Urinary bladder (tissue), 4 donors: ENCODE data around the gene ANGPTL3. TPM values are rescaled to one million over a fixed set of nuclear protein-coding genes. Genes with fewer than 3 reads are reported as not detected.
"Not testable (repeated sequence)": the region's sequence is repeated elsewhere in the genome, so short reads cannot be mapped to it uniquely, and the experiment has no call there.

Experiments
- DNase-seq: peaks from one replicate; pipeline ENCODE4 v3.0.0-alpha.2; 2015; ENCODE audit errors: extremely low spot score
- H3K27ac ChIP-seq: one replicate; pipeline ENCODE4 v1.5.1; 2013; ENCODE audit warnings: low read depth, mild to moderate bottlenecking, moderate library complexity
- H3K36me3 ChIP-seq: one replicate; pipeline ENCODE4 v1.6.1; 2013; ENCODE audit warnings: mild to moderate bottlenecking, moderate library complexity; ENCODE audit not compliant: insufficient read depth
- H3K4me1 ChIP-seq: one replicate; pipeline ENCODE4 v1.6.1; 2013; ENCODE audit warnings: mild to moderate bottlenecking, moderate library complexity; ENCODE audit not compliant: insufficient read depth
- H3K4me3 ChIP-seq: one replicate; pipeline ENCODE4 v1.5.1; 2013; ENCODE audit warnings: low read depth, low read length
- WGBS: extraction: QIAGEN DNeasy Blood & Tissue Kit; methylation state at CpG from one replicate; pipeline ENCODE4 v1.1.7; 2013; 5-methylcytosine and 5-hydroxymethylcytosine counted together
- polyA plus RNA-seq: library from polyadenylated mRNA; stranded (reverse); fragments of 200-250 nt; gene quantifications from one replicate; pipeline ENCODE4 v1.2.3, GENCODE V29; 2013
- total RNA-seq: library from RNA; depleted of rRNA; stranded (reverse); fragments of >200 nt; gene quantifications from one replicate; pipeline ENCODE4 v1.2.3, GENCODE V29; 2014
- donor health status: healthy with polysubstance abuse.
- donor health status: healthy.

Gene ANGPTL3
- total and polyA plus RNA-seq, 2 donors: 0.11 TPM; not detected in 1

DNA sequence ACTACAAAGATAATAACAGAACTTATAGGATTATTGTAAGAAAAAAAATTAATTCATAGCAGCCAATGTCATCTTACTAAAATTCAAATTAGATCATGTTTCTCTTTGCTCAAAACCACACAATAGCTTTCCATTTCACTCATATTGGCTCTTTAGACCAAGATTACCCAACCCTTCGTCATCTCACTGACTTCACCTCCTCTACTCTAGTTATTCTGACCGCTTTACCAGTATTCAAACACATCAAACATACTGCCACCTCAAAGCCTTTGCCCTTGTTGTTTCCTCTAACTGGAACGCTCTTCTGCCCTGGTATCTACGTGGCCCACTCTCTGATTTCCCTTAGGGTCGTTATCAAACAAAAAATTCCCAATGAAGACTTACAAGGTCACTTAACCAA is 1.7 kb downstream of the ANGPTL3 start:
- Histone ChIP-seq H3K4me1 (no peaks in the 10 kb centered on the region), H3K27ac (no peak overlapping the region), H3K36me3 (no peaks in the 10 kb centered on the region), H3K4me3 (no peak overlapping the region)
- no peak for DNase-seq
- WGBS: 96% methylated on average over 5 of the region's 5 CpGs

DNA sequence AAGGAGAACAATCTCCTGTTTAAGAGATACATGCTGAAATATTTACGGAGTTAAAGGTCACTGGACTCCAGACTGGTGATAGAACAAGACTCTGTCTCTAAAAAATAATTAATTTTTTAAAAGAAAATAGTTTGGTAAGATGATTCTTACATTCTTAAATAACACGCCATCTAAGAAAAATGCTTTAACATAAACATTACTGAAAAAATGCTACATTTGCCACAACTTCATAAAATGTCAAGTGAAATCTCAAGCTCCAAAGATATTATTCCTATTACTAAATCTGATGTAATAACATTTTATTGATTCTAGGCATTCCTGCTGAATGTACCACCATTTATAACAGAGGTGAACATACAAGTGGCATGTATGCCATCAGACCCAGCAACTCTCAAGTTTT is 4.1 kb downstream of the ANGPTL3 start:
- no peaks in the 10 kb centered on the region for H3K4me1 ChIP-seq
- H3K4me3 ChIP-seq: no peak overlapping the region
- H3K27ac ChIP-seq: no peak overlapping the region
- no peaks in the 10 kb centered on the region for H3K36me3 ChIP-seq
- WGBS: 95% methylated on average over 2 of the region's 2 CpGs
- no peak for DNase-seq

DNA sequence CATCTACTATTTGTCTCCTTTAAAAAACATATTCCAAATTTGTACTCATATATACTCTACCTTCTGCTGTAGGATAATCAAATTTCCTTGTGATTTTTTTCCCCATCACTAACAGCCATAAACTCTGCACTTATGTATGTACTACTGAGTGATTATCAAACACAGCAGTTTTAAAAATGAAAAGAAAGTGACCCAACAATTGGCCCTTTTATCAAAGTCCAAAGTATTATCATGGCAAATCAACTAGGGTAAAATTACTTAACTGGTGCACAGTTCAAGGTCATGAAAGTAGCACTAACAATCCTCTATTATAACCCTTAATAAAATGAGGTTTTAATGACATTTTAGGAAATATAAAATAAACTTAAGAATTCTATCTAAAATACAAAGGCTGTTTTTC is 11.6 kb downstream of the ANGPTL3 start:
- Histone ChIP-seq H3K27ac (no peak overlapping the region), H3K36me3 (no peaks in the 10 kb centered on the region), H3K4me3 (no peak overlapping the region), H3K4me1 (no peaks in the 10 kb centered on the region)
- no peak for DNase-seq

DNA sequence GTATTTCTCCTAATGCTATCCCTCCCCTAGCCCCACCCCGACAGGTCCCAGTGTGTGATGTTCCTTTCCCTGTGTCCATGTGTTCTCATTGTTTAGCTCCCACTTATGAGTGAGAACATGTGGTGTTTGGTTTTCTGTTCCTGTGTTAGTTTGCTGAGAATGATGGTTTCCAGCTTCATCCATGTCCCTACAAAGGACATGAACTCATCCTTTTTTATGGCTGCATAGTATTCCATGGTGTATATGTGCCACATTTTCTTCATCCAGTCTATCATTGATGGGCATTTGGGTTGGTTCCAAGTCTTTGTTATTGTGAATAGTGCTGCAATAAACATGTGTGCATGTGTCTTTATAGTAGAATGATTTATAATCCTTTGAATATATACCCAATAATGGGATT is 13.3 kb downstream of the ANGPTL3 start:
- H3K4me3 ChIP-seq, H3K36me3 ChIP-seq, DNase-seq, H3K4me1 ChIP-seq, H3K27ac ChIP-seq: not testable (repeated sequence)
- WGBS: 94% methylated on average over 1 of the region's 1 CpG

DNA sequence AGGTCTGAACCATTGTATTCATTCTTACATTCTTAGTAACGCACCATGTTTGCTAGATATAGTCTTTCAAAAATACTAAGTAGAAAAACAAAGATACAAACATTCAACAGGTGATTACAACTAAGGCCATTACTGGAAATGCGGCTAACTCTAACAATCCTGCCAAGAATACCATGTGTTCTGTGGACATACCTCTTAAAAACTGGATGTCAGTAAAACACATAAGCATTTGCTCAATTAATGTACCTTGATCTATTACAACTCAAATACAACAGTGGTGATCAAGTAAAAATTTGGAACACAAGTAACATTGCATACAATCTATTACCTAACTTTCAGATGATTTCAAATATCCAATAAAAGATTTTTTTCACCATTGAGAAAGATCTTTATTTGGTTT is 15.4 kb downstream of the ANGPTL3 start:
- no peak for DNase-seq
- H3K4me1 ChIP-seq: no peaks in the 10 kb centered on the region
- 94% methylated on average over 2 of the region's 2 CpGs for WGBS
- H3K27ac ChIP-seq: no peak overlapping the region
- no peaks in the 10 kb centered on the region for H3K36me3 ChIP-seq
- no peak overlapping the region for H3K4me3 ChIP-seq

DNA sequence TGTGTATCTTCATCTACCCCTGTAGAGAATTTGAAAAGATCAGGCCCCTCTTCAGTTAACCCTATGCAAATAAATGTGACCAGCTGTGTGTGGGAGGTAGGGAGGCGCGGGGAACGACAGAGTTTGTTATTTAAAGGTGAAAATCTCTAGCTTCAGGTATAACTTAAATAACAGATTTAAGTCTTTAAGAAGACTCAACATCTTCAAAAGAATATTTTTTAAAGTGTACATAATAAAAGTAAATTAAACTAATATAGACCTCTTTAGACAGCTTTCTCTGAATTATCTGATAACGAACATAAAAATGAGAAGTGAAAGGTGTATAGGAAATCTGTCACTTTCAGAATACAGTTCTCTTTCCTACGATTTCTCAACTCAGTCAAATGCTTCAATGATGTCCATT is 16.0 kb downstream of the ANGPTL3 start:
- no peak for DNase-seq
- 83% methylated on average over 5 of the region's 5 CpGs for WGBS
- Histone ChIP-seq H3K4me3 (no peak overlapping the region), H3K36me3 (no peaks in the 10 kb centered on the region), H3K27ac (no peak overlapping the region), H3K4me1 (no peaks in the 10 kb centered on the region)

DNA sequence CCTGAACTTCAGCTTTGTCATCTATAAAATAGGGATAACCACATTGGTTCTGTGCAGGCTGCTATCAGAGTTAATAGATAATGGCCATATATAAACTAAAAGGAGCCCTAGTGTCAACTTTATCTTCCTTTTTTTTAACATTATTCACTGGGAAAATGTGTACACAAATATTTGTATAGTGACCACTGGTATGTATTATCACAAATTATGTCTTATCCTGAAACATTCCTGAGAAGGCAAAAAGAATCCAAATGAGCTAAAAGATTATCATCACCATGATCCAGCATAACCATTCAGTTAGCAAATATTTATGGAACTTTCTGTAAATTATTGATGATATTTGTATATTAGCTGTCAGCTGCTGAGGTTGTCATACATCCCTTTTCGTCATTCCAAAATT is 16.6 kb downstream of the ANGPTL3 start:
- H3K4me3 ChIP-seq: no peak overlapping the region
- H3K36me3 ChIP-seq: no peaks in the 10 kb centered on the region
- 92% methylated on average over 1 of the region's 1 CpG for WGBS
- H3K27ac ChIP-seq: no peak overlapping the region
- H3K4me1 ChIP-seq: no peaks in the 10 kb centered on the region
- no peak for DNase-seq

DNA sequence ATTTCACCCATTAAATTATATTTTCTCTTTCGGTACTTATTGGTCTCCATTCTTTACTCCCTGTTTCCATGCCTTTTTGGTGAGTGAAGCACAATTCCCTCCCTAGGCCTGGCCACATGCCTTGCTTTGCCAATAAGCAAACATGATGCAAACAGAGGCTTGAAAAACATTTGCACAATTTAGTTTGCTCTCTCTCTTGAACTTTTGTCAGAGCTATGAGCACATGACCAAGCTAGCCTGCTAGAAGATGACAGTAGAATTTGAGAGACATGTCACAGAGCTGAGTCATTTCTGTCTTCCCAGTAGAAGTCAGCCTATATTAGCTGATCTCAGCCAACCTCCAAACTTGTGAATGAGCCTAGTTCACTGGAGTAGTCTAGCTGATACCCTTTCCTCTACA is 24.6 kb downstream of the ANGPTL3 start:
- Histone ChIP-seq H3K4me1 (no peaks in the 10 kb centered on the region), H3K36me3 (no peaks in the 10 kb centered on the region), H3K27ac (no peak overlapping the region), H3K4me3 (no peak overlapping the region)
- DNase-seq: no peak
- 95% methylated on average over 1 of the region's 1 CpG for WGBS

DNA sequence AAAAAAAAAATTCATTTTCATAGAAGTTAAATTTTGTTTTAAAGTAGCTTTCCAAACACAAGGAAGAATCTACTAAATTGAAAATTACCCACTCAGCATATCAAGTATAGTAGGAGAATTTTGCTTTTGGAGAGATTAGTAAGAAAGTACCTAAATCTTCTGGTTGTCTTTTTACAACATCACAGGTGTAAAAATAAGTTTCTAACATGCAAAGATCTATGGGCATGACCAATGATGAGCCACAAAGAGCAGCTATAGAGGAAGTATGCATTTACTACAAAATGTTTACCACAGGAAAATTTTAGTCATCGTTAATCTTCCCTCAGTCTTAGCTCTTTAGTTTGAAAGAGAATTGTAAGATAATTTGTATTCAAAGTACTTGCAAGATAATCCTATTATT is 28.1 kb downstream of the ANGPTL3 start:
- Histone ChIP-seq H3K4me3 (no peak overlapping the region), H3K27ac (no peak overlapping the region), H3K4me1 (no peaks in the 10 kb centered on the region), H3K36me3 (no peaks in the 10 kb centered on the region)
- DNase-seq: no peak
- 53% methylated on average over 1 of the region's 1 CpG for WGBS

DNA sequence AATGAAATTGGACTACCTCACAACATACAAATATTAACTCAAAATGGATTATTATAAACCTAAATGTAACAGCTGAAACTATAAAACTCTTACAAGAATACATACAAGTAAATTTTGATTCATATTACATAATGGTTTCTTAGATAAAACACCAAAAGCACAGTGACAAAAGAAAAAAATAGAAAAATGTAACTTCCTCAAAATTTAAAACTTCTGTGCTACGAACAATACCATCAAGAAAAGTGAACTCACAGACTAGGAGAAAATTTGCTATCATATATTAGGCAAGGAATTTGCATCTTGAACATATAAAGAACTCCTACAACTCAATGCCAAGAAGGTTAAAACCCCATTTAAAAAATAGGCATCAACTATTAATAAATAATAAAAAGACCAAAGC is 31.2 kb downstream of the ANGPTL3 start:
- Histone ChIP-seq H3K4me1 (no peaks in the 10 kb centered on the region), H3K36me3 (no peaks in the 10 kb centered on the region), H3K27ac (no peak overlapping the region), H3K4me3 (no peak overlapping the region)
- 90% methylated on average over 1 of the region's 1 CpG for WGBS
- no peak for DNase-seq

DNA sequence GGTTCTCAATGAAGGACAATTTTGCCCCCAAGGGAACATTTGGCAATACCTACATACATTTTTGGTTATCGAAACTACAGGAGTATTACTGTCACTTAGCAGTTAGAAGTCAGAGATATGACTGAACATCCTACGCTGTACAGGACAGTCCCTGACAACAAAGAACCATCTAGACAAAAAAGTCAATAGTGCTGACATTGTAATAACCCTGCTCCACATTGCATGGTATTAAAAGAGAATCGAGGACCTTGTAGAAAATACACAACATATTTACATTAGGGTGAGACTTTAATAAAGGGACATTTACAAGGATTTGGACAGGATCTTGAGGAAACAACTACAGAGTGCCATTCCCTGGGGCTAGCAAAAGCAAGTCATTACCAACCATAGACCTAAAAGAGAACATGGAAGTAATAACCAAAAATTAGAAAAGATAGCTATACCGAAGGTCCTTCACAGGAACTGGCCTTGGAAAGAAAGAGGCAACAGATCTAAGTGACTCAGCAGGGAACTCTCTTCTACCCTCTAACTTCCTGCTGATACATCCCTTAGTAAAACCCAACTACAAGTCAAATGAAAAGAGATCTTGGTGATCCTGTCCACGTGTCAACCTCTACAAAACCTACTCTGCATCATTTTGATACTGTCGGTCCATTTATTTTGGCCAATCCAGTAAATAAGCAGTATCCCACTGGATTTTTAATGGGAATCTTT is 40.2 kb downstream of the ANGPTL3 start:
- no peak for DNase-seq
- no peak overlapping the region for H3K4me3 ChIP-seq
- no peaks in the 10 kb centered on the region for H3K4me1 ChIP-seq
- no peak overlapping the region for H3K27ac ChIP-seq
- 93% methylated on average over 6 of the region's 6 CpGs for WGBS
- peaks cover 2% of the 10 kb centered on the region for H3K36me3 ChIP-seq

DNA sequence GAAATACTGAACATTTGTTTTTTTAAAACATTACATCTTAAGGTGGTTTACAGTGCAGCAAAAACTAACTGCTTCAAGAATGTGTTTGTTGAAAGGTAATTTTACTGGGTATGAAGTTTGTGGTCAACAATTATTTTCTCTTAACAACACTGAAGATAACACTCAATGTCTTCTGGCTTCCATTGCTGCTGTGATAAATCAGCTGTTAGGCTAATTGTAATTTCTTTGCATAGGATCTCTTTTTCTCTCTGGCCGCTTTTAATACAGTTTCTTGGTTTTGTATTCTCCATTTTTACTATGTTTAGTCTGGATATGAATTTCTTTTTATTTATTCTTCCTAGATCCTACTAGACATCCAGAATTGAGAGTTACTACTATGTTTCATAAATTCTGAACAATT is 46.0 kb downstream of the ANGPTL3 start:
- 100% methylated on average over 1 of the region's 1 CpG for WGBS
- Histone ChIP-seq H3K4me3 (no peak overlapping the region), H3K27ac (no peak overlapping the region), H3K36me3 (peaks cover 4% of the 10 kb centered on the region), H3K4me1 (no peaks in the 10 kb centered on the region)
- DNase-seq: no peak

DNA sequence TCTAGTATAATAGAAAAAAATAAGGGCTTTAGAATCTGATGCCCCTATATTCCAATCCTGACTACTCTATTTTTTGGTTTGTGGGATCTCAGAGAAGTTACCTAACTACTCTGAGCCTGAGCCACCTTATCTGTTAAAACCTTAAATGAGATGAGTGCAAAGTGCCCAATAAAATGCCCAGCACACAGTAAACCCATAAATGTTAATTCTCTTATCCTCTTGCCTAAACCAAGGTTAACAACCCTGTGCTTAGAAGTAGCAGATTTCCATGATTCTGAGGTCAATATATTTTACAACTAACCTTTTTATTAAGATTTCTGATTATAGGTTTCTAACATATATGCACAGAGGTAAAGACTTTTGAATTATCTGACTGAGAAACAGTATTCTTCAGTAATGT is 55.1 kb downstream of the ANGPTL3 start:
- Histone ChIP-seq H3K27ac (no peak overlapping the region), H3K4me1 (no peaks in the 10 kb centered on the region), H3K4me3 (no peak overlapping the region), H3K36me3 (no peaks in the 10 kb centered on the region)
- DNase-seq: no peak

DNA sequence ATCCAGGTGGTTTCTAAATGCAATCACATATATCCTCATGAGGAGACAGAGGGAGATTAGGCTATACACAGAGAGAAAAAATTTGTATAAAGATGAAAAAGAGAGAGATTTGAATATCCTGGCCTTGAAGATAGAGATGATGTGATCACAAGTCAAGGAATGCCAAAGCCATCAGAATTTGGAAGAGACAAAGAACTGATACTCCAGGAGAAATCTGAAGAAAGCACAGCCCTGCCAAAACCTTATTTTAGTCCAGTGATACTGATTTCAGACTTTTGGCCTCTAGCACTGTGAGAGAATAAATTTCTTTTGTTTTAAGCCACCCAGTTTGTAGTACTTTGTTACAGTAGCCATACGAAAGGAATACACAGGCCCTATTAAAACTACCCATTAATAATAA is 57.4 kb downstream of the ANGPTL3 start:
- Histone ChIP-seq H3K36me3 (no peaks in the 10 kb centered on the region), H3K27ac (no peak overlapping the region), H3K4me1 (no peaks in the 10 kb centered on the region), H3K4me3 (no peak overlapping the region)
- no peak for DNase-seq
- WGBS: 59% methylated on average over 1 of the region's 1 CpG
